Stimulated activated effector memory CD8-positive, alpha-beta T cell treated with anti-CD3 and anti-CD28 coated beads, Interleukin-12 subunit alpha, Interleukin-12 subunit beta, amount 100 ng/mL, for 72 hours (primary cell): ENCODE measurements around the gene MIX23.

Experiments
- ATAC-seq: fragments of 150-1000 bp; cut with Tn5 transposase; 2 replicates; pipeline ENCODE4 v1.10.0; 2021
- DNase-seq, 2 donors: peaks; one replicate each; pipeline ENCODE4 v3.0.0; 2021 to 2022; ENCODE audit warnings: low spot score in 2 of 2
- H3K27ac Mint-ChIP-seq: one replicate; pipeline ENCODE4 v1.8.0; 2022; ENCODE audit warnings: mild to moderate bottlenecking, mixed read lengths
- H3K36me3 Mint-ChIP-seq: one replicate; pipeline ENCODE4 v1.8.0; 2022; ENCODE audit warnings: mild to moderate bottlenecking, mixed read lengths
- H3K4me1 Mint-ChIP-seq: one replicate; pipeline ENCODE4 v1.8.0; 2022; ENCODE audit warnings: mixed read lengths
- H3K4me3 Mint-ChIP-seq: one replicate; pipeline ENCODE4 v1.8.0; 2022; ENCODE audit warnings: mild to moderate bottlenecking, mixed read lengths
- H3K9me3 Mint-ChIP-seq: one replicate; pipeline ENCODE4 v1.8.0; 2022; ENCODE audit warnings: mixed read lengths

Gene MIX23

GRCh38 chr3:122403489-122403888 is 20.5 kb upstream of the MIX23 start:
- peak; percentile 47 for ATAC-seq
- H3K9me3 Mint-ChIP-seq = no peaks in the 10 kb centered on the region
- no peak overlapping the region for H3K4me3 Mint-ChIP-seq
- DNase-seq = no peak
- peaks cover 84% of the 10 kb centered on the region for H3K36me3 Mint-ChIP-seq
- H3K4me1 Mint-ChIP-seq = peaks cover 21% of the 10 kb centered on the region
- no peak overlapping the region for H3K27ac Mint-ChIP-seq

GRCh38 chr3:122398920-122399319 is 15.9 kb upstream of the MIX23 start:
- H3K36me3 Mint-ChIP-seq = peaks cover 71% of the 10 kb centered on the region
- H3K4me3 Mint-ChIP-seq = no peak overlapping the region
- H3K4me1 Mint-ChIP-seq = peaks cover 30% of the 10 kb centered on the region
- ATAC-seq = no peak
- no peak overlapping the region for H3K27ac Mint-ChIP-seq
- H3K9me3 Mint-ChIP-seq = no peaks in the 10 kb centered on the region
- DNase-seq = no peak

GRCh38 chr3:122397201-122397600 is 14.2 kb upstream of the MIX23 start:
- H3K27ac Mint-ChIP-seq = no peak overlapping the region
- peaks cover 25% of the 10 kb centered on the region for H3K4me1 Mint-ChIP-seq
- DNase-seq (no peak), ATAC-seq (no peak)
- H3K9me3 Mint-ChIP-seq = no peaks in the 10 kb centered on the region
- no peak overlapping the region for H3K4me3 Mint-ChIP-seq
- H3K36me3 Mint-ChIP-seq = peaks cover 71% of the 10 kb centered on the region

GRCh38 chr3:122396511-122396910 is 13.5 kb upstream of the MIX23 start:
- H3K36me3 Mint-ChIP-seq = peaks cover 76% of the 10 kb centered on the region
- ATAC-seq = no peak

GRCh38 chr3:122395582-122395981 is 12.6 kb upstream of the MIX23 start:
- ATAC-seq = peak; percentile 46
- H3K9me3 Mint-ChIP-seq = no peaks in the 10 kb centered on the region
- no peak overlapping the region for H3K4me3 Mint-ChIP-seq
- H3K4me1 Mint-ChIP-seq = peaks cover 19% of the 10 kb centered on the region
- no peak for DNase-seq
- peaks cover 71% of the 10 kb centered on the region for H3K36me3 Mint-ChIP-seq
- no peak overlapping the region for H3K27ac Mint-ChIP-seq

More at GRCh38 chr3:122396511-122396910, 13.5 kb upstream of the MIX23 start:
- H3K9me3 Mint-ChIP-seq = no peaks in the 10 kb centered on the region
- DNase-seq = no peak
- H3K4me1 Mint-ChIP-seq = peaks cover 25% of the 10 kb centered on the region
- no peak overlapping the region for H3K4me3 Mint-ChIP-seq
- H3K27ac Mint-ChIP-seq = no peak overlapping the region

- ATAC-seq (no peak), DNase-seq (no peak)
- Mint-ChIP-seq H3K27ac (no peak overlapping the region), H3K9me3 (no peaks in the 10 kb centered on the region), H3K36me3 (peaks cover 72% of the 10 kb centered on the region), H3K4me3 (no peak overlapping the region), H3K4me1 (peaks cover 19% of the 10 kb centered on the region)
Measured at GRCh38 chr3:122394173-122394572, 11.1 kb upstream of the MIX23 start.

GRCh38 chr3:122392868-122393844 is 10.1 kb upstream of the MIX23 start:
- H3K9me3 Mint-ChIP-seq = no peaks in the 10 kb centered on the region
- DNase-seq (no peak), ATAC-seq (no peak)
- no peak overlapping the region for H3K4me3 Mint-ChIP-seq
- H3K4me1 Mint-ChIP-seq = peaks cover 24% of the 10 kb centered on the region
- H3K27ac Mint-ChIP-seq = no peak overlapping the region
- H3K36me3 Mint-ChIP-seq = peaks cover 76% of the 10 kb centered on the region

GRCh38 chr3:122391681-122392446 is 8.8 kb upstream of the MIX23 start:
- no peaks in the 10 kb centered on the region for H3K9me3 Mint-ChIP-seq
- DNase-seq (no peak), ATAC-seq (no peak)
- peaks cover 32% of the 10 kb centered on the region for H3K4me1 Mint-ChIP-seq
- no peak overlapping the region for H3K4me3 Mint-ChIP-seq
- no peak overlapping the region for H3K27ac Mint-ChIP-seq
- peaks cover 79% of the 10 kb centered on the region for H3K36me3 Mint-ChIP-seq

- no peak for ATAC-seq
- Mint-ChIP-seq H3K4me3 (no peak overlapping the region), H3K9me3 (no peaks in the 10 kb centered on the region), H3K36me3 (peaks cover 85% of the 10 kb centered on the region), H3K27ac (no peak overlapping the region), H3K4me1 (peaks cover 43% of the 10 kb centered on the region)
- DNase-seq = no peak
Measured at GRCh38 chr3:122390665-122391064, 7.6 kb upstream of the MIX23 start.

- Mint-ChIP-seq H3K4me1 (peaks cover 39% of the 10 kb centered on the region), H3K4me3 (no peak overlapping the region), H3K27ac (no peak overlapping the region), H3K9me3 (no peaks in the 10 kb centered on the region), H3K36me3 (peaks cover 84% of the 10 kb centered on the region)
- DNase-seq (no peak), ATAC-seq (no peak)
Measured at GRCh38 chr3:122389892-122390291, 6.9 kb upstream of the MIX23 start.

- Mint-ChIP-seq H3K4me3 (no peak overlapping the region), H3K36me3 (peaks cover 84% of the 10 kb centered on the region), H3K9me3 (no peaks in the 10 kb centered on the region), H3K27ac (no peak overlapping the region), H3K4me1 (peaks cover 35% of the 10 kb centered on the region)
- no peak for DNase-seq
- ATAC-seq = no peak
Measured at GRCh38 chr3:122389197-122389596, 6.2 kb upstream of the MIX23 start.

- Mint-ChIP-seq H3K4me3 (no peak overlapping the region), H3K36me3 (peaks cover 84% of the 10 kb centered on the region), H3K4me1 (peaks cover 42% of the 10 kb centered on the region), H3K27ac (peak overlapping the region; percentile 7), H3K9me3 (no peaks in the 10 kb centered on the region)
- DNase-seq (no peak), ATAC-seq (no peak)
Measured at GRCh38 chr3:122387709-122388108, 4.7 kb upstream of the MIX23 start.

- peak within 1 kb of the TSS; percentile 98 for H3K27ac Mint-ChIP-seq
- peaks cover 77% of the 10 kb centered on the region for H3K36me3 Mint-ChIP-seq
- H3K4me3 Mint-ChIP-seq = peak within 1 kb of the TSS; percentile 84
- ATAC-seq (peak; percentile 96), DNase-seq (peak; percentile 92 to 95)
- no peaks in the 10 kb centered on the region for H3K9me3 Mint-ChIP-seq
- H3K4me1 Mint-ChIP-seq = peaks cover 57% of the 10 kb centered on the region
Measured at GRCh38 chr3:122383771-122384697, 1.0 kb upstream of the MIX23 start, which contains the start of gene FAM162A. Gene FAM162A (plus strand): TSS chr3:122384182. CDS start chr3:122384266, 84 bp downstream.

GRCh38 chr3:122377975-122378374 is 5.1 kb downstream of the MIX23 start:
- peak overlapping the region; percentile 54 for H3K27ac Mint-ChIP-seq

GRCh38 chr3:122374034-122374433 is 9.0 kb downstream of the MIX23 start:
- Mint-ChIP-seq H3K4me1 (peaks cover 5% of the 10 kb centered on the region), H3K36me3 (peaks cover 77% of the 10 kb centered on the region), H3K4me3 (no peak overlapping the region), H3K9me3 (no peaks in the 10 kb centered on the region), H3K27ac (no peak overlapping the region)
- DNase-seq (no peak), ATAC-seq (no peak)

More at GRCh38 chr3:122377975-122378374, 5.1 kb downstream of the MIX23 start:
- DNase-seq (no peak), ATAC-seq (no peak)
- peaks cover 64% of the 10 kb centered on the region for H3K36me3 Mint-ChIP-seq
- H3K4me3 Mint-ChIP-seq = no peak overlapping the region
- no peaks in the 10 kb centered on the region for H3K9me3 Mint-ChIP-seq
- peaks cover 23% of the 10 kb centered on the region for H3K4me1 Mint-ChIP-seq
